ENCODE results near the gene ZNF79.

Gene ZNF79

DNA sequence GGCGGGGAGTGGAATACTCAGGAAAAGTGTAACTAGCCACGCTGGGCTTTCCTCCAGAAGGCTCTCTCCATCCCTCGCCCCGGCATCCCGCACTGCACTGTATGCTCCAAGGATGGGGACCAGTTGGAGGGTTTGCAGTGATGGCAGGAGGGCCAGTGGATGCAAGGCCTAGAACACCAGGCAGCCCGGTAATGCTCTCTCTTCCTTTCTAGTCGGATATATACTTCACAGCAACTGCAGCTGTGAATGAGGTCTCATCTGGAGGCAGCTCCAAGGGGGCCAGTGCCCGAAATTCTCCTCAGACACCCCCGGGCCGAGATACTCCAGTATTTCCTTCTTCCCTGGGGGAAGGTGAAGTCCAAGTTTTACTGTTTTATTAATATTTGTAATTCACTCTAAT lies 37.2 kb upstream of the ZNF79 start:
- no peaks in the 10 kb centered on the region for H3K27me3 ChIP-seq (ENCODE audit: low read length)

GRCh38 chr9:127388037-127388855 lies 35.9 kb upstream of the ZNF79 start:
- no peak overlapping the region for H3K4me3 ChIP-seq (ENCODE audit: insufficient read depth, low read length, poor library complexity, severe bottlenecking)
- H3K9me3 ChIP-seq (ENCODE audit: insufficient read depth, low read length), result no peaks in the 10 kb centered on the region
- H3K9me2 ChIP-seq (replicated peaks; ENCODE audit: insufficient read depth, low read length), result no peaks in the 10 kb centered on the region
- no peak overlapping the region for H3K27ac ChIP-seq (ENCODE audit: low read depth, low read length)
- no peaks in the 10 kb centered on the region for H3K79me2 ChIP-seq (ENCODE audit: insufficient read depth, low read length)
- no peaks in the 10 kb centered on the region for H3K36me3 ChIP-seq (ENCODE audit: low read length)
- H4K20me1 ChIP-seq (ENCODE audit: low read depth, low read length), result no peaks in the 10 kb centered on the region
- H2AFZ ChIP-seq (ENCODE audit: low read depth, low read length, severe bottlenecking), result no peak overlapping the region
- H3K27me3 ChIP-seq (ENCODE audit: low read length), result no peaks in the 10 kb centered on the region
- no peaks in the 10 kb centered on the region for H3F3A ChIP-seq (ENCODE audit: insufficient read depth)
- H3K4me2 ChIP-seq (ENCODE audit: low read depth, low read length, poor library complexity, severe bottlenecking), result no peak overlapping the region
- no peak for TF ChIP-seq EZH2phosphoT487 (conservative IDR thresholded peaks at IDR 0.05; ENCODE audit: low read length)
- TF ChIP-seq, protein P1, sequence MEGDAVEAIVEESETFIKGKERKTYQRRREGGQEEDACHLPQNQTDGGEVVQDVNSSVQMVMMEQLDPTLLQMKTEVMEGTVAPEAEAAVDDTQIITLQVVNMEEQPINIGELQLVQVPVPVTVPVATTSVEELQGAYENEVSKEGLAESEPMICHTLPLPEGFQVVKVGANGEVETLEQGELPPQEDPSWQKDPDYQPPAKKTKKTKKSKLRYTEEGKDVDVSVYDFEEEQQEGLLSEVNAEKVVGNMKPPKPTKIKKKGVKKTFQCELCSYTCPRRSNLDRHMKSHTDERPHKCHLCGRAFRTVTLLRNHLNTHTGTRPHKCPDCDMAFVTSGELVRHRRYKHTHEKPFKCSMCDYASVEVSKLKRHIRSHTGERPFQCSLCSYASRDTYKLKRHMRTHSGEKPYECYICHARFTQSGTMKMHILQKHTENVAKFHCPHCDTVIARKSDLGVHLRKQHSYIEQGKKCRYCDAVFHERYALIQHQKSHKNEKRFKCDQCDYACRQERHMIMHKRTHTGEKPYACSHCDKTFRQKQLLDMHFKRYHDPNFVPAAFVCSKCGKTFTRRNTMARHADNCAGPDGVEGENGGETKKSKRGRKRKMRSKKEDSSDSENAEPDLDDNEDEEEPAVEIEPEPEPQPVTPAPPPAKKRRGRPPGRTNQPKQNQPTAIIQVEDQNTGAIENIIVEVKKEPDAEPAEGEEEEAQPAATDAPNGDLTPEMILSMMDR (IDR thresholded peaks at IDR 0.05; ENCODE audit: insufficient read depth, low read length, poor library complexity, severe bottlenecking), result no peak
- no peak overlapping the region for H3K9ac ChIP-seq (ENCODE audit: low read length)

More for the DNA sequence above, 37.2 kb upstream of the ZNF79 start:
- no peaks in the 10 kb centered on the region for H4K20me1 ChIP-seq (ENCODE audit: low read depth, low read length)
- no peak overlapping the region for H3K27ac ChIP-seq (ENCODE audit: low read depth, low read length)
- no peak overlapping the region for H3K9ac ChIP-seq (ENCODE audit: low read length)
- no peaks in the 10 kb centered on the region for H3K79me2 ChIP-seq (ENCODE audit: insufficient read depth, low read length)
- TF ChIP-seq, protein P1 (IDR thresholded peaks at IDR 0.05; ENCODE audit: insufficient read depth, low read length, poor library complexity, severe bottlenecking), result no peak
- TF ChIP-seq EZH2phosphoT487 (conservative IDR thresholded peaks at IDR 0.05; ENCODE audit: low read length), result no peak
- H3F3A ChIP-seq (ENCODE audit: insufficient read depth), result no peaks in the 10 kb centered on the region
- H3K36me3 ChIP-seq (ENCODE audit: low read length), result no peaks in the 10 kb centered on the region
- H3K4me3 ChIP-seq (ENCODE audit: insufficient read depth, low read length, poor library complexity, severe bottlenecking), result no peak overlapping the region
- no peak overlapping the region for H3K4me2 ChIP-seq (ENCODE audit: low read depth, low read length, poor library complexity, severe bottlenecking)
- no peaks in the 10 kb centered on the region for H3K9me2 ChIP-seq (replicated peaks; ENCODE audit: insufficient read depth, low read length)
- no peak overlapping the region for H2AFZ ChIP-seq (ENCODE audit: low read depth, low read length, severe bottlenecking)
- H3K9me3 ChIP-seq (ENCODE audit: insufficient read depth, low read length), result no peaks in the 10 kb centered on the region

DNA sequence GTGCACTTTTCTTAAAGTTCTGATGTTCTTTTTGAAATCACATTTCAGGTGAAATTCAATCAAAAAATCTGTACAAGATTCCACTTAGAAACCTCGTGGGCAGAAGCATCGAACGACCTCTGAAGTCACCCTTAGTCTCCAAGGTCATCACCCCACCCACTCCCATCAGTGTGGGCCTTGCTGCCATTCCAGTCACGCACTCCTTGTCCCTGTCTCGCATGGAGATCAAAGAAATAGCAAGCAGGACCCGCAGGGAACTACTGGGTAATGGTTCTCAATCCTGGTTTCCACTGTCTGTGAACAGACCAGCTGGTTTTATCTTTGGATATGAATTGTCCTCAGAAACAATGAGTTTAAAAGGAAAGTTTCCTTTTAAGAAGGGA lies 35.3 kb upstream of the ZNF79 start:
- H3K27me3 ChIP-seq (ENCODE audit: low read length), result no peaks in the 10 kb centered on the region
- no peaks in the 10 kb centered on the region for H3F3A ChIP-seq (ENCODE audit: insufficient read depth)
- no peak overlapping the region for H2AFZ ChIP-seq (ENCODE audit: low read depth, low read length, severe bottlenecking)
- H3K79me2 ChIP-seq (ENCODE audit: insufficient read depth, low read length), result no peaks in the 10 kb centered on the region
- H3K27ac ChIP-seq (ENCODE audit: low read depth, low read length), result no peak overlapping the region
- H3K9ac ChIP-seq (ENCODE audit: low read length), result no peak overlapping the region
- H3K4me3 ChIP-seq (ENCODE audit: insufficient read depth, low read length, poor library complexity, severe bottlenecking), result no peak overlapping the region
- H3K4me2 ChIP-seq (ENCODE audit: low read depth, low read length, poor library complexity, severe bottlenecking), result no peak overlapping the region
- no peaks in the 10 kb centered on the region for H3K9me3 ChIP-seq (ENCODE audit: insufficient read depth, low read length)
- no peaks in the 10 kb centered on the region for H3K36me3 ChIP-seq (ENCODE audit: low read length)
- H4K20me1 ChIP-seq (ENCODE audit: low read depth, low read length), result no peaks in the 10 kb centered on the region
- TF ChIP-seq EZH2phosphoT487 (conservative IDR thresholded peaks at IDR 0.05; ENCODE audit: low read length), result no peak
- TF ChIP-seq, protein P1 (IDR thresholded peaks at IDR 0.05; ENCODE audit: insufficient read depth, low read length, poor library complexity, severe bottlenecking), result no peak
- H3K9me2 ChIP-seq (replicated peaks; ENCODE audit: insufficient read depth, low read length), result no peaks in the 10 kb centered on the region
